GM18499 (cell line): ENCODE results near the gene ZNF507.

Source experiments
- ATAC-seq: cut with Tn5 transposase; IDR thresholded peaks from one replicate; pipeline ENCODE4 v1.9.1; 2021; ENCODE audit warnings: moderate number of reproducible peaks; ENCODE audit not compliant: insufficient read depth, unreplicated experiment

The ZNF507 gene

GRCh38 chr19:32345261-32346207 is at the start of gene ZNF507:
Gene ZNF507 (plus strand): TSS chr19:32345610. CDS start chr19:32352831, 7,221 bp downstream.
- peak; percentile 59 for ATAC-seq

GRCh38 chr19:32296694-32297093 is 48.7 kb upstream of the ZNF507 start:
- no peak for ATAC-seq

- no peak for ATAC-seq
Observed at GRCh38 chr19:32302778-32303177, 42.6 kb upstream of the ZNF507 start.

GRCh38 chr19:32303193-32303592 is 42.2 kb upstream of the ZNF507 start:
- ATAC-seq: no peak

- ATAC-seq: no peak
Observed at GRCh38 chr19:32307591-32307990, 37.8 kb upstream of the ZNF507 start.

- ATAC-seq: no peak
Observed at GRCh38 chr19:32308431-32309077, 36.9 kb upstream of the ZNF507 start.

GRCh38 chr19:32309711-32310390 is 35.6 kb upstream of the ZNF507 start:
- no peak for ATAC-seq

GRCh38 chr19:32311371-32311770 is 34.0 kb upstream of the ZNF507 start:
- no peak for ATAC-seq

- ATAC-seq: no peak
Observed at GRCh38 chr19:32313569-32314265, 31.7 kb upstream of the ZNF507 start.

GRCh38 chr19:32316034-32316433 is 29.4 kb upstream of the ZNF507 start:
- ATAC-seq: no peak

GRCh38 chr19:32317086-32317485 is 28.3 kb upstream of the ZNF507 start:
- no peak for ATAC-seq

- ATAC-seq: no peak
Observed at GRCh38 chr19:32318884-32319520, 26.4 kb upstream of the ZNF507 start.

- no peak for ATAC-seq
Observed at GRCh38 chr19:32322541-32322940, 22.9 kb upstream of the ZNF507 start.

- no peak for ATAC-seq
Observed at GRCh38 chr19:32324631-32325285, 20.7 kb upstream of the ZNF507 start.

GRCh38 chr19:32330213-32330857 is 15.1 kb upstream of the ZNF507 start:
- ATAC-seq: no peak

- no peak for ATAC-seq
Observed at GRCh38 chr19:32333227-32333626, 12.2 kb upstream of the ZNF507 start.

- no peak for ATAC-seq
Observed at GRCh38 chr19:32336259-32337083, 8.9 kb upstream of the ZNF507 start.
